ENCODE measurements around the gene PMM2. TPM values are rescaled to one million over a fixed set of nuclear protein-coding genes. Genes with fewer than 3 reads are reported as not detected.

The PMM2 gene
- total and polyA plus RNA-seq, 2 donors (not counting 3 experiments of a cell fraction or from before 2014, with no cell fraction given) = 29.0 to 61.3 TPM

DNA sequence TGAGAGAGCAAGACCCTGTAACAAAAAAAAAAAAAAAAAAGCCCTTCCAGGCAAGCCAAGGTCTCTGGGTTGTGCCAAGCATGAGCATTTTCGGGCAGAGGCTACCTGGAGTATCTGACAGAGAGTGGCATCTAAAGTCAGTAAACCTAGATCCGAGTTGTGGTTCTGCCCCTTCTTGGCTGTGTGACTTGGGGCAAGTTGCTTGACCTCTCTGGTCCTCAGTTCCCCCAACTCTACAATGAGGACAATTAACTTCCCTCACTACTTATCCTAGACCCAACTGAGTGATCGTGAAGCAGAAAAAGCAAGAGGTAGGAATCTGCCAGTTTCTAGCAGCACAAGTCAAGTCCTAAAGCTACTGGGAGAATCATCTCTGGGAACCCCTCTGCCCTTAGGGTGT lies 34.6 kb upstream of the PMM2 start:
- DNase-seq (ENCODE audit: low read depth, low spot score) = no peak
- no peak overlapping the region for H3K4me3 ChIP-seq (replicated peaks in 1 of 3; ENCODE audit: insufficient read depth in 1 of 3, low read depth in 1 of 3, low read length in 3 of 3)
- no peak overlapping the region for H3K27ac ChIP-seq (ENCODE audit: insufficient read depth, low read depth, low read length)
- intact Hi-C loops (cut with micrococcal nuclease) (no loop called here), dilution Hi-C loops (cut with MboI; ENCODE audit: extremely low pct_ligation_motif_present, low sequenced_read_pairs) (no loop called here)
- FAIRE-seq = no peak
- H3K9me3 ChIP-seq (replicated peaks; ENCODE audit: control insufficient read depth, insufficient read depth, low read length) = no peaks in the 10 kb centered on the region
- no peaks in the 10 kb centered on the region for H3K4me1 ChIP-seq (ENCODE audit: control insufficient read depth, extremely low read depth, insufficient read depth, low read length)
- no peaks in the 10 kb centered on the region for H3K79me2 ChIP-seq (ENCODE audit: control insufficient read depth, insufficient read depth, low read length)
- no peak overlapping the region for H3K4me2 ChIP-seq (ENCODE audit: insufficient read depth, low read length)
- no peak overlapping the region for H3K9ac ChIP-seq (replicated peaks; ENCODE audit: extremely low read depth, insufficient read depth, low read length)
- H4K20me1 ChIP-seq (replicated peaks; ENCODE audit: control insufficient read depth, extremely low read depth, insufficient read depth, low read length) = no peaks in the 10 kb centered on the region
- POLR2A ChIA-PET = no interaction called here
- TF ChIP-seq MYC (IDR thresholded peaks at IDR 0.05; ENCODE audit: low read depth, low read length) = no peak
- TF ChIP-seq FOS (IDR thresholded peaks at IDR 0.05; ENCODE audit: borderline replicate concordance, insufficient read depth, low read length) = no peak
- CTCF ChIA-PET = no interaction called here
- no peaks in the 10 kb centered on the region for H3K9me1 ChIP-seq (replicated peaks; ENCODE audit: control insufficient read depth, extremely low read depth, insufficient read depth, low read length)
- no peak overlapping the region for H2AFZ ChIP-seq (ENCODE audit: low read depth, low read length)
- no peaks in the 10 kb centered on the region for H3K27me3 ChIP-seq (ENCODE audit: control insufficient read depth in 2 of 2, insufficient read depth in 2 of 2, low read length in 2 of 2)
- no TSS peak for BruUV-seq (replicated peaks)
- no peaks in the 10 kb centered on the region for H3K36me3 ChIP-seq (ENCODE audit: control insufficient read depth in 2 of 2, extremely low read depth in 1 of 2, insufficient read depth in 2 of 2, low read length in 2 of 2)

DNA sequence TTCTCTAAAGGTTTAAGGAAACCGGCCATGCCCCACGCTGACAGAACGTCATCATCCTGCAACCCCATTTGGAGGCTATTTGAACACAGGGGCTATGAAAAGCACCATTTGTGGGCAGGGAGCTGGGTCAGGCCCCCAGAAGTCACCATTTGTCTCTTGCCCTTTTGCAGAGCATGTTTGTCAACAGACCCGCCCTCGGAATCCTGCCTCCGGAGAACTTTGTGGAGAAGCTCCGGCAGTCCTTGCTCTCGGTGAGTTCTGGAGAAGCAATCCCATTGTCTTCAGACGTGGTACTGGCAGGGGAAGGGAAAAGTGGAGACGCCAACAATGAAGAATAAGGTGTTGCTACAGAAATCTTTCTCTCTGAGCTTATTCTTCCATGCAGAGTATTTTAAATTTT lies 33.7 kb upstream of the PMM2 start:
- Histone ChIP-seq H3K36me3 (ENCODE audit: control insufficient read depth in 2 of 2, extremely low read depth in 1 of 2, insufficient read depth in 2 of 2, low read length in 2 of 2) (no peaks in the 10 kb centered on the region), H3K27me3 (ENCODE audit: control insufficient read depth in 2 of 2, insufficient read depth in 2 of 2, low read length in 2 of 2) (no peaks in the 10 kb centered on the region), H3K79me2 (ENCODE audit: control insufficient read depth, insufficient read depth, low read length) (no peaks in the 10 kb centered on the region), H3K9me1 (replicated peaks; ENCODE audit: control insufficient read depth, extremely low read depth, insufficient read depth, low read length) (no peaks in the 10 kb centered on the region), H3K4me3 (replicated peaks in 1 of 3; ENCODE audit: insufficient read depth in 1 of 3, low read depth in 1 of 3, low read length in 3 of 3) (no peak overlapping the region), H3K4me1 (ENCODE audit: control insufficient read depth, extremely low read depth, insufficient read depth, low read length) (no peaks in the 10 kb centered on the region), H3K9me3 (replicated peaks; ENCODE audit: control insufficient read depth, insufficient read depth, low read length) (no peaks in the 10 kb centered on the region), H3K27ac (ENCODE audit: insufficient read depth, low read depth, low read length) (no peak overlapping the region), H2AFZ (ENCODE audit: low read depth, low read length) (no peak overlapping the region), H3K9ac (replicated peaks; ENCODE audit: extremely low read depth, insufficient read depth, low read length) (no peak overlapping the region), H4K20me1 (replicated peaks; ENCODE audit: control insufficient read depth, extremely low read depth, insufficient read depth, low read length) (no peaks in the 10 kb centered on the region), H3K4me2 (ENCODE audit: insufficient read depth, low read length) (no peak overlapping the region)
- no peak for FAIRE-seq
- DNase-seq (ENCODE audit: low read depth, low spot score) = no peak
- BruUV-seq (replicated peaks) = no TSS peak
- dilution Hi-C loops (cut with MboI; ENCODE audit: extremely low pct_ligation_motif_present, low sequenced_read_pairs) (no loop called here), intact Hi-C loops (cut with micrococcal nuclease) (no loop called here)
- ChIA-PET POLR2A (no interaction called here), CTCF (no interaction called here)
- TF ChIP-seq GATA2 (IDR thresholded peaks at IDR 0.05; ENCODE audit: insufficient read depth, insufficient read length, low read depth, low read length) (no peak), POLR2AphosphoS5 (IDR thresholded peaks at IDR 0.05; ENCODE audit: insufficient read depth, low read depth, low read length) (no peak), MYC (IDR thresholded peaks at IDR 0.05; ENCODE audit: low read depth, low read length) (no peak), FOS (IDR thresholded peaks at IDR 0.05; ENCODE audit: borderline replicate concordance, insufficient read depth, low read length) (no peak)
